ENCODE data around the gene ZNF302.

Gene ZNF302

DNA sequence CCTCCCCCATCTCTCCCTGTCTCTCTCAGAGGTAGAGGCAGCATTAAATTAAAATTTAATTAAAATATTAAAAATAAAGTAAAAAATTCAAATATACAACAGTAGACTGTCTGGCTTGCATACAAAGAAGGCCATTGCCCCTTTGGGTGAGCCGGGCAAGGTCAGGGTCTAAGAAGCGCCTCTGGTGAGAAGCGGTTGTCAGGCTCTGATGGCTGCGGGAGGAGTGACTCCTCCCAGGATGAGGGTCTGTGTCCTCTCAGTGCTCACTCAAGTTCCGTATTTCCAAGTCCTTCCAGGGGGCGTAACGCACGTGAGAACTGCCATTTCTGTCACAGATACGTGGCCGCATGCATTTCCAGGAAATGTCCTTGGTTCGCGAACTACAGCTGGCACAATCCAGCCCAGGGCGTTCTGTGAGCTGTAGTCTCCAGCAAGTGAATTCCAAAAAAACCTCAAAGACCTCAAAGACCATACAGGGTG is 55.8 kb downstream of the ZNF302 start:
- DNase-seq, result no peak

DNA sequence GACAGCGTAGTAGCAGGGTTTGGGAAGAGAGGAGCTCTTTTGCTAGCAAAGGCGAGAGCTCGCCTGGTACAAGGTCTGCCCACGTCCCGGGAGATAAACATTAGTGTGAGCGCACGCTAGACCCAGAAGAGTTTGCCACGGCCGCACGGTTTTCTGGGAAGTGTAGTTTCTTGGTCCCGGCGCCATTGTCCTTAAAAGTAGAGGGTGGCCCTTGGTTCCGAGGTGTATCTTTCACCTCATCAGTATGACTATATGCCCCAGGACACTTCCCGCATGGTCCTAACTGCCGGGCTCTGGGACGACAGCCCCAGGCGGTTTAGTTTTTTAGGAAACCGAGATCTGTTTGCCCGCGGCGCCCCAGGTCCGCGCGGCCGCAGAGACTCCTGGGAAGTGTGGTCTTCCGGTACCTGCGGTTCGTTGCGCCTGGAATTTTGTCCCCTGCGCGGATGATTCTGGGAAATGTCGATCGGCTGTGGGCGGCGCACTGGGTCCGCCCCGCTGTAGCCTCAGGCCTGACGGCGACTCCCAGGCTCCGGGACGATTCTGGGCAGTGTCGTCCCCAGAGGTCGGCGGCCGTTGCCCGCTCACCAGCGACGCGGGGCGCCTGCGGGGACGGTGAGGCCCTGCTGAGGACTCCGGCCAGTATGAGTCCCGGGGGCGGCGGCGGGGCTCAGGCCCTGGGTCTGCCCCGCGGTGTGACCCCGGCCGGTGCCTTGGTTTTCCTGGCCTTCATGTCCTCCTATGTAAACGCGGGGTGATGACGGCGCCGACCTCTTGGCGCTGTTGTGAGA is 56.5 kb downstream of the ZNF302 start, which contains the start of gene ZNF181:
TSS of gene ZNF181 (plus strand) at position 498 of the 791 bp plus-strand sequence. CDS start 795 bp downstream, outside the sequence.
- DNase-seq, result peak; percentile 81

DNA sequence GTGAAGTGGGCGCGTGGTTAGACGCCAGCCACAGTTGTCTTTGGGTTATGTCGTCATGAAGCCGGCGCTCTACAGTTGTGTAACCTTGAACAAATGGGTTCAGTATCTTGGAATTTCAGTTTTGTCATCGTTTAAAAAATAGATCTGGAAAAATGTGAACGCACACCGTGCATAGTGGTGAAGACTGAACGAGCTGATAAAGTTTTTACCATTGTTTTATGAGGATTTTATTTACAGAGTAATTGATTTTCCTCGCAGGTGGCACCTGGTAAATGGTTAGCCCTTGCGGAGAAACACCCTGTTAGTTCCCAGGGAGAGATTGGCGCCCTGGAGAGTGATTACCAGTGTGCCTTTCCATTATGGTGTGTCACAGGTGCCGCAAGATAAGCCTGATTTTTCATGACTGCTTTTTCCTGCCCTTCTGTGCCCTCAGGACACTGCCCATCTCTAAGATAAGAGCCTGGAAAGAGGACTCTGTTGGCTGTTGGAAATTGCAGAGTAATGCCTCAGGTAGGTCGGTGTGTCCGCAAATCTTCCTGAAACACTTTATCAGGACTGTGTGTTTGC is 57.1 kb downstream of the ZNF302 start:
- no peak for DNase-seq

All from CD4-positive, alpha-beta T cell treated with Interleukin-17A for 4 hours (primary cell).